HEK293T (cell line): ENCODE data around the gene VWA8.

Experiments
- FOXM1 ChIP-seq: fragments of 450-650 bp; IDR thresholded peaks from 2 replicates; pipeline ENCODE4 v1.6.1; 2017; ENCODE audit warnings: mild to moderate bottlenecking, borderline replicate concordance
- NFRKB ChIP-seq: fragments of 450-650 bp; IDR thresholded peaks from 2 replicates; pipeline ENCODE4 v1.6.1; 2016; ENCODE audit warnings: mild to moderate bottlenecking, moderate library complexity
- SP1 ChIP-seq: fragments of 450-650 bp; IDR thresholded peaks from 2 replicates; pipeline ENCODE4 v1.6.1; 2017
- SUZ12 ChIP-seq: fragments of 450-650 bp; IDR thresholded peaks from 2 replicates; pipeline ENCODE4 v1.6.1; 2016; ENCODE audit warnings: mild to moderate bottlenecking

DNA sequence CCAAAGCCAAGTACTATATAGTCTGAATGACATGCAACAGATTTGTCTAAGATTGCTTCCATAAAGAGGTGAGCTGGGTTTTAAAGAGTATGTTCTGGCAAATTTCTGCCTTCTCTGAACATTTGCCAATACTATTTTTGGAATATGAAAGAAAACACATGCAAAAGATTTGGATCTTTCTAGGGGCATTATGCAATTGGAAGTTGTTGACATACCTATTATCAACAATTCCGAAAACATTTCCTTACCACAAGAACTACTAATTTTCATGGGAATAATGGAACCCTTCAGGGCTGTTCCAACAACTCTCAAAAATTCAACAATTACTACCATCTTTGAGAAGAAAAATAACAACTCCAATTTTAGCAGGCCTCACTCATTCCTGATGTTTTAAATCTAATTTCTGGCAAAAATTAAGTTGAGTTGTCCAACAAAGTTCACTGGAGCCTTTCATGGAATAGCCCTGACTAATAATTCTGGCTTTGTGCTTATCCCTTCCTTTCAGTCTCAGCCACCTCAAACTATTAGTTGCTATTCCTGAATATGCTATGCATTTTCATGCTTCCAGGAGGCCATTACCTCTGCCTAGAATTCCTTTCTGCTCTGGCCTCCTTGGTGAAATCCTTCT lies 253.6 kb downstream of the VWA8 start:
- TF ChIP-seq SP1: no peak
- no peak for TF ChIP-seq SUZ12
- no peak for TF ChIP-seq NFRKB
- no peak for TF ChIP-seq FOXM1
